Neural progenitor cell (in vitro differentiated cells): Measurements from ENCODE around the gene CAPN12. TPM values are rescaled to one million over a fixed set of nuclear protein-coding genes. Genes with fewer than 3 reads are reported as not detected.
A peak's percentile ranks its signal among the peaks of the same experiment; 100 is the strongest.

Experiments
- DNase-seq: peaks from one replicate; pipeline ENCODE4 v3.0.0-alpha.2; 2016; ENCODE audit warnings: low spot score
- H2AFZ ChIP-seq: fragments of 200-600 bp; sonication (generic); replicated peaks from 2 replicates; pipeline ENCODE4 v1.6.1; 2016; ENCODE audit warnings: antibody characterized with exemption
- H3F3A ChIP-seq: fragments of 200-600 bp; sonication (generic); 2 replicates; pipeline ENCODE4 v1.6.1; 2016; ENCODE audit warnings: antibody characterized with exemption, low read depth
- H3K27ac ChIP-seq: fragments of 200-600 bp; sonication (generic); 2 replicates; pipeline ENCODE4 v1.5.1; 2016; ENCODE audit warnings: mild to moderate bottlenecking
- H3K27me3 ChIP-seq: fragments of 200-600 bp; sonication (generic); 2 replicates; pipeline ENCODE4 v1.6.1; 2016; ENCODE audit warnings: mild to moderate bottlenecking, moderate library complexity
- H3K36me3 ChIP-seq: fragments of 200-600 bp; sonication (generic); 2 replicates; pipeline ENCODE4 v1.5.1; 2016
- H3K4me1 ChIP-seq: fragments of 200-600 bp; sonication (generic); 2 replicates; pipeline ENCODE4 v1.6.1; 2016; ENCODE audit warnings: mixed run types
- H3K4me2 ChIP-seq: fragments of 200-600 bp; sonication (generic); 2 replicates; pipeline ENCODE4 v1.6.1; 2016
- H3K4me3 ChIP-seq: fragments of 200-600 bp; sonication (generic); 2 replicates; pipeline ENCODE4 v1.5.1; 2016
- H3K79me2 ChIP-seq: fragments of 200-600 bp; sonication (generic); 2 replicates; pipeline ENCODE4 v1.6.1; 2016; ENCODE audit warnings: low read depth
- H3K9ac ChIP-seq: fragments of 200-600 bp; sonication (generic); 2 replicates; pipeline ENCODE4 v1.6.1; 2016
- H3K9me3 ChIP-seq: fragments of 200-600 bp; sonication (generic); 2 replicates; pipeline ENCODE4 v1.5.1; 2016; ENCODE audit warnings: low read depth
- H4K20me1 ChIP-seq: fragments of 200-600 bp; sonication (generic); 2 replicates; pipeline ENCODE4 v1.6.1; 2016; ENCODE audit warnings: low read depth
- H3K27ac Mint-ChIP-seq: 3 replicates; pipeline ENCODE4 v1.8.0; 2021; ENCODE audit warnings: mixed read lengths
- H3K27me3 Mint-ChIP-seq: 2 replicates; pipeline ENCODE4 v1.8.0; 2022; ENCODE audit warnings: low read depth, mild to moderate bottlenecking, inconsistent platforms, moderate library complexity, mixed read lengths; ENCODE audit not compliant: insufficient read depth
- H3K36me3 Mint-ChIP-seq: 3 replicates; pipeline ENCODE4 v1.8.0; 2021; ENCODE audit warnings: mixed read lengths
- H3K4me1 Mint-ChIP-seq: 3 replicates; pipeline ENCODE4 v1.8.0; 2021; ENCODE audit warnings: mixed read lengths
- H3K4me3 Mint-ChIP-seq: 3 replicates; pipeline ENCODE4 v1.8.0; 2021; ENCODE audit warnings: mild to moderate bottlenecking, moderate library complexity, mixed read lengths
- H3K9me3 Mint-ChIP-seq: 3 replicates; pipeline ENCODE4 v1.8.0; 2020; ENCODE audit warnings: mixed read lengths
- CTCF ChIP-seq: fragments of 200-600 bp; sonication (generic); IDR thresholded peaks from 2 replicates; pipeline ENCODE4 v1.5.1; 2017; ENCODE audit warnings: antibody characterized with exemption, mild to moderate bottlenecking
- EZH2 ChIP-seq: fragments of 200-600 bp; sonication (generic); IDR thresholded peaks from 2 replicates; pipeline ENCODE4 v1.6.1; 2017; ENCODE audit warnings: antibody characterized with exemption, mild to moderate bottlenecking, moderate library complexity
- EZH2phosphoT487 ChIP-seq: fragments of 200-600 bp; sonication (generic); IDR thresholded peaks from 2 replicates; pipeline ENCODE4 v1.6.1; 2017; ENCODE audit warnings: antibody characterized with exemption
- total RNA-seq: library from RNA; depleted of rRNA; stranded (reverse); fragments of >200 nt; gene quantifications from 2 replicates; pipeline ENCODE4 v1.2.3, GENCODE V29; 2015; ENCODE audit warnings: low replicate concordance

CAPN12 gene
- total RNA-seq, 1 donor from 2014 or later: 1.0 TPM

DNA sequence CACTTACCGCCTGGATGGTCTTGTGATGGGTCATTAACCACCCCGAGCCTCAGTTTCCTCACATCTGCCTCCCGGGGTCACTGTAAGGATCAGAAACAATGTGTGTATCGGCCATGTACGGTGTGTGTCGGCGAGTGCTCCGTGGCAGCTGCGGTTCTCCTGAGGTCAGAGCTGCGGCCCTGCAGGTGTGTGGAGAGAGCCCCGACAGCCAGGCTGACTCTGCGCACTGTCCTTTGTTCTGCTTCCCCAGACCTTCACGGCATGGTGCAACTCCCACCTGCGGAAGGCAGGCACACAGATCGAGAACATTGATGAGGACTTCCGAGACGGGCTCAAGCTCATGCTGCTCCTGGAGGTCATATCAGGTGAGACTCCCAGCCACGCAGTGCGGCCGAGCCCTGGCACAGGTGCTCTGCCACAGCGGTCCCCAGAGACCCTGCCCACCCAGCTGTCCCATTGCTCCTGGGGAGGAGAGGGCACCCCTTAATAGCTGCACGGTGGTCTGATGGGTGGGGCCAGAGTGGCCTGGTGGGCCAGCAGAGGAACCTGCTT, 43.8 kb downstream of the CAPN12 start:
- peaks cover 44% of the 10 kb centered on the region for H3K4me1 Mint-ChIP-seq
- H3F3A ChIP-seq: no peaks in the 10 kb centered on the region
- no peak for DNase-seq
- TF ChIP-seq CTCF (no peak), EZH2 (no peak), EZH2phosphoT487 (no peak)
- H3K9me3 Mint-ChIP-seq: no peaks in the 10 kb centered on the region
- no peak overlapping the region for H3K4me2 ChIP-seq
- no peak overlapping the region for H2AFZ ChIP-seq
- H3K4me3 ChIP-seq: no peak overlapping the region
- peaks cover 52% of the 10 kb centered on the region for H3K79me2 ChIP-seq
- peaks cover 16% of the 10 kb centered on the region for H3K4me1 ChIP-seq
- H3K36me3 ChIP-seq: no peaks in the 10 kb centered on the region
- H3K4me3 Mint-ChIP-seq: peak overlapping the region; percentile 24
- peaks cover 37% of the 10 kb centered on the region for H4K20me1 ChIP-seq
- peaks cover 12% of the 10 kb centered on the region for H3K36me3 Mint-ChIP-seq
- no peak overlapping the region for H3K27ac Mint-ChIP-seq
- no peaks in the 10 kb centered on the region for H3K27me3 ChIP-seq
- H3K27me3 Mint-ChIP-seq: peaks cover under 1% of the 10 kb centered on the region
- no peaks in the 10 kb centered on the region for H3K9me3 ChIP-seq
- no peak overlapping the region for H3K27ac ChIP-seq
- no peak overlapping the region for H3K9ac ChIP-seq

DNA sequence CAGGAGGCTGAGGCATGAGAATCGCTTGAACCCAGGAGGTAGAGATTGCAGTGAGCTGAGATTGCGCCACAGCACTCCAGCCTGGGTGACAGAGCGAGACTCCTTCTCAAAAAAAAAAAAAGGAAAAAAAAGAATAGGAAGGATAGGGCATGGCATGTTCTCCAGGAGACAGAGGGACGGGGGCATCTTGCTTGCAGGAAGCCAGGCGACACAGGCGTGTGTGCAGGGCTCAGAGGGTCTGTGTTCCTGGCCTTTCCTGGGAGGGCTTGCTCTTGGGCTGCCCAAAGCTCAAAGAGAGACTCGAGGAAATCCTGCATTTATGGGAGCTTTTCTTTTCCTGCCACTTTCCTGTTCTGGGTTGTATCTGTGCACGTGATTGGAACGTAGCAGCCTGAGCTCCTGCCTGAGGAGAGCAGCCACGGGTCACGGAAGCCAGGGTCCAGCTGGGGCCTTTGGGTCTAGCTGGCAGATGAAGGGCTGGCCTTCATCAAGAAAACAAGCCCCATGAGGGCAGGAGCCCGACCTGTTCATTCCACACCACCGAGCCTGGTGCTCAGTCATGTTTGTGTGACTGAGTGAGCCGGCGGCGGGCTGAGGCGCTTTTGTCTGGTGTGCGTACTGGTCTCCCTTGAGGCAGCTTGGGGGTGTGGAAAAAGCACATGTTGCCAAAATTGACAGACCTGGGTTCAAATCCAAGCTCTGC, 44.5 kb downstream of the CAPN12 start:
- H3K4me3 Mint-ChIP-seq: no peak overlapping the region
- Histone ChIP-seq H3K9me3 (no peaks in the 10 kb centered on the region), H3K9ac (no peak overlapping the region), H3K36me3 (no peaks in the 10 kb centered on the region), H3K4me3 (no peak overlapping the region), H2AFZ (no peak overlapping the region), H3F3A (no peaks in the 10 kb centered on the region), H3K4me1 (peaks cover 16% of the 10 kb centered on the region), H3K79me2 (peaks cover 58% of the 10 kb centered on the region), H3K4me2 (no peak overlapping the region), H3K27ac (no peak overlapping the region), H4K20me1 (peaks cover 42% of the 10 kb centered on the region), H3K27me3 (no peaks in the 10 kb centered on the region)
- no peaks in the 10 kb centered on the region for H3K9me3 Mint-ChIP-seq
- no peak for DNase-seq
- H3K27me3 Mint-ChIP-seq: peaks cover 2% of the 10 kb centered on the region
- peaks cover 47% of the 10 kb centered on the region for H3K4me1 Mint-ChIP-seq
- TF ChIP-seq EZH2phosphoT487: no peak
- TF ChIP-seq EZH2: no peak
- TF ChIP-seq CTCF: no peak
- peaks cover 12% of the 10 kb centered on the region for H3K36me3 Mint-ChIP-seq
- no peak overlapping the region for H3K27ac Mint-ChIP-seq

DNA sequence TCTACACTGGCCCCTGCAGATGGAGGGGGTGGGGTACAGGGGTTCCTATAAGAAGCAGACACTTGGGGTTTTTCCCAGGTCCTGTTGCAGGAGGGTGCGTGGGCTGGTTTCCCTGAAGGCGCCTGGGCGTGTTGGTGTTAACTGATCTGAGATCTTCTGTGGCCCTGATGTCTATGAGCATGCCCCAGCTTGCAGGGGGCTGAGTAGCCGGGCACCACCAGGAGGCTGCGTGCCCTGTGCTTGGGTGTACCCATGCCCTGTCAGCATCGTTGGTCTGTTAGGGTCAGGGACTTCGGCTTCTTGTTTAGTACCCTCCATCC, 45.3 kb downstream of the CAPN12 start:
- peaks cover 8% of the 10 kb centered on the region for H3K36me3 Mint-ChIP-seq
- TF ChIP-seq EZH2: no peak
- no peak for TF ChIP-seq EZH2phosphoT487
- no peak for TF ChIP-seq CTCF
- Histone ChIP-seq H3K27me3 (no peaks in the 10 kb centered on the region), H3F3A (peaks cover 2% of the 10 kb centered on the region), H3K27ac (no peak overlapping the region), H4K20me1 (peaks cover 49% of the 10 kb centered on the region), H2AFZ (no peak overlapping the region), H3K36me3 (no peaks in the 10 kb centered on the region), H3K79me2 (peaks cover 67% of the 10 kb centered on the region), H3K9ac (no peak overlapping the region), H3K4me2 (peak overlapping the region; percentile 19), H3K4me1 (peaks cover 21% of the 10 kb centered on the region), H3K4me3 (no peak overlapping the region), H3K9me3 (no peaks in the 10 kb centered on the region)
- peaks cover 3% of the 10 kb centered on the region for H3K27me3 Mint-ChIP-seq
- H3K27ac Mint-ChIP-seq: peak overlapping the region; percentile 91
- H3K4me1 Mint-ChIP-seq: peaks cover 49% of the 10 kb centered on the region
- peak overlapping the region; percentile 33 for H3K4me3 Mint-ChIP-seq
- H3K9me3 Mint-ChIP-seq: no peaks in the 10 kb centered on the region
- no peak for DNase-seq
